Tibial nerve (tissue), 4 donors: Measurements from ENCODE around the gene PSME1. TPM values are rescaled to one million over a fixed set of nuclear protein-coding genes. Genes with fewer than 3 reads are reported as not detected.
"Not testable (repeated sequence)": the region's sequence is repeated elsewhere in the genome, so short reads cannot be mapped to it uniquely, and the experiment has no call there.

Source experiments
- DNase-seq, 2 donors: peaks; one replicate each; pipeline ENCODE4 v3.0.0-alpha.2; 2019; ENCODE audit warnings: low spot score in 2 of 2
- H3K27ac ChIP-seq, 4 donors: fragments of 200-600 bp; sonication (generic) in 3 of 4; one replicate each; pipeline ENCODE4 v1.5.1; 2017 to 2019; ENCODE audit warnings: mild to moderate bottlenecking in 1 of 4
- H3K27me3 ChIP-seq, 2 donors: fragments of 200-600 bp; sonication (generic) in 1 of 2; one replicate each; pipeline versions ENCODE4 v1.5.1 to v1.6.0; 2017 to 2019
- H3K36me3 ChIP-seq, 3 donors: fragments of 200-600 bp; sonication (generic); one replicate each; pipeline ENCODE4 v1.5.1; 2018 to 2019
- H3K4me1 ChIP-seq, 4 donors: fragments of 200-600 bp; sonication (generic) in 3 of 4; one replicate each; pipeline ENCODE4 v1.5.1; 2017 to 2019
- H3K4me3 ChIP-seq, 4 donors: fragments of 200-600 bp; sonication (generic) in 3 of 4; one replicate each; pipeline ENCODE4 v1.5.1; 2017 to 2019; ENCODE audit warnings: mild to moderate bottlenecking in 1 of 4, moderate library complexity in 1 of 4
- H3K9me3 ChIP-seq, 4 donors: fragments of 200-600 bp; sonication (generic) in 3 of 4; one replicate each; pipeline ENCODE4 v1.5.1; 2017 to 2019
- CTCF ChIP-seq, 5 experiments: fragments of 200-600 bp in 3 of 5; fragments of 450-650 bp in 2 of 5; sonication (generic) in 3 of 5; IDR thresholded peaks; one replicate each; pipeline ENCODE4 v1.5.1; 2016 to 2019; ENCODE audit warnings: antibody characterized with exemption in 5 of 5, mild to moderate bottlenecking in 3 of 5, moderate library complexity in 2 of 5
- EP300 ChIP-seq, 2 donors: sonication (generic); formaldehyde crosslinking; IDR thresholded peaks; one replicate each; pipeline ENCODE4 v1.6.1; 2017; ENCODE audit warnings: antibody characterized with exemption in 2 of 2, mild to moderate bottlenecking in 1 of 2
- POLR2A ChIP-seq, 2 donors: fragments of 450-650 bp; IDR thresholded peaks; one replicate each; pipeline ENCODE4 v1.6.1; 2017; ENCODE audit warnings: antibody characterized with exemption in 2 of 2, mild to moderate bottlenecking in 2 of 2, moderate library complexity in 2 of 2
- WGBS, 2 donors: methylation state at CpG; one replicate each; pipeline ENCODE4 v1.1.5; 2018; 5-methylcytosine and 5-hydroxymethylcytosine counted together
- total RNA-seq, 4 donors: library from RNA; depleted of rRNA; stranded (reverse); fragments of >200 nt; gene quantifications; one replicate each; pipeline ENCODE4 v1.1.0, GENCODE V29; 2016

PSME1 gene
- total RNA-seq, 4 donors from 2014 or later: 96.9 to 130 (median 110) TPM

GRCh38 chr14:24100197-24100981, 35.6 kb upstream of the PSME1 start:
- H3K9me3 ChIP-seq: no peaks in the 10 kb centered on the region
- TF ChIP-seq EP300 (IDR thresholded peaks at IDR 0.05): no peak
- no peak for TF ChIP-seq POLR2A (IDR thresholded peaks at IDR 0.05)
- no peak for TF ChIP-seq CTCF (IDR thresholded peaks at IDR 0.05)
- peaks cover 0 to 7% (median 3%) of the 10 kb centered on the region in 4 donors for H3K4me1 ChIP-seq
- no peaks in the 10 kb centered on the region for H3K27me3 ChIP-seq
- DNase-seq: no peak
- no peak overlapping the region for H3K4me3 ChIP-seq
- WGBS, 2 donors: 75 to 79% methylated on average over 4 of the region's 4 CpGs
- H3K27ac ChIP-seq: no peak overlapping the region
- peaks cover 0 to 67% (median 13%) of the 10 kb centered on the region in 3 donors for H3K36me3 ChIP-seq

GRCh38 chr14:24100982-24101494, 35.0 kb upstream of the PSME1 start:
- no peaks in the 10 kb centered on the region for H3K9me3 ChIP-seq
- 97 to 100% methylated on average over 3 of the region's 3 CpGs for WGBS, 2 donors
- H3K4me1 ChIP-seq: peaks cover 0 to under 1% (median 0%) of the 10 kb centered on the region in 4 donors
- H3K36me3 ChIP-seq: peaks cover 0 to 67% (median 13%) of the 10 kb centered on the region in 3 donors
- no peak overlapping the region for H3K27ac ChIP-seq
- DNase-seq: no peak
- no peaks in the 10 kb centered on the region for H3K27me3 ChIP-seq
- no peak for TF ChIP-seq POLR2A (IDR thresholded peaks at IDR 0.05)
- no peak for TF ChIP-seq CTCF (IDR thresholded peaks at IDR 0.05)
- TF ChIP-seq EP300 (IDR thresholded peaks at IDR 0.05): no peak
- H3K4me3 ChIP-seq: no peak overlapping the region

GRCh38 chr14:24102357-24103048, 33.5 kb upstream of the PSME1 start:
- TF ChIP-seq CTCF (IDR thresholded peaks at IDR 0.05) (no peak), POLR2A (IDR thresholded peaks at IDR 0.05) (no peak), EP300 (IDR thresholded peaks at IDR 0.05) (no peak)
- H3K36me3 ChIP-seq: peaks cover 0 to 67% (median 12%) of the 10 kb centered on the region in 3 donors
- 92 to 94% methylated on average over 7 of the region's 7 CpGs for WGBS, 2 donors
- no peaks in the 10 kb centered on the region for H3K27me3 ChIP-seq
- no peaks in the 10 kb centered on the region for H3K9me3 ChIP-seq
- H3K27ac ChIP-seq: no peak overlapping the region
- no peak overlapping the region for H3K4me3 ChIP-seq
- H3K4me1 ChIP-seq: no peaks in the 10 kb centered on the region
- no peak for DNase-seq

GRCh38 chr14:24103451-24103850, 32.5 kb upstream of the PSME1 start:
- Histone ChIP-seq H3K4me1 (peaks cover 0 to 3% (median 0%) of the 10 kb centered on the region in 4 donors), H3K4me3 (no peak overlapping the region), H3K36me3 (peaks cover 0 to 61% (median 8%) of the 10 kb centered on the region in 3 donors), H3K27ac (no peak overlapping the region), H3K27me3 (no peaks in the 10 kb centered on the region), H3K9me3 (no peaks in the 10 kb centered on the region)
- WGBS, 2 donors: 85 to 91% methylated on average over 13 of the region's 13 CpGs
- no peak for DNase-seq
- TF ChIP-seq CTCF (IDR thresholded peaks at IDR 0.05) (no peak), EP300 (IDR thresholded peaks at IDR 0.05) (no peak), POLR2A (IDR thresholded peaks at IDR 0.05) (no peak)

GRCh38 chr14:24105609-24106239, 30.3 kb upstream of the PSME1 start:
- not testable (repeated sequence) for H3K4me3 ChIP-seq, DNase-seq, H3K27ac ChIP-seq, H3K27me3 ChIP-seq, H3K9me3 ChIP-seq
- 91 to 92% methylated on average over 8 of the region's 8 CpGs for WGBS, 2 donors
- peaks cover 0 to 12% (median 0%) of the 10 kb centered on the region in 4 donors for H3K4me1 ChIP-seq
- H3K36me3 ChIP-seq: peaks cover 0 to 39% (median 0%) of the 10 kb centered on the region in 3 donors
